ENCODE data around the gene ARMC9.

DNA sequence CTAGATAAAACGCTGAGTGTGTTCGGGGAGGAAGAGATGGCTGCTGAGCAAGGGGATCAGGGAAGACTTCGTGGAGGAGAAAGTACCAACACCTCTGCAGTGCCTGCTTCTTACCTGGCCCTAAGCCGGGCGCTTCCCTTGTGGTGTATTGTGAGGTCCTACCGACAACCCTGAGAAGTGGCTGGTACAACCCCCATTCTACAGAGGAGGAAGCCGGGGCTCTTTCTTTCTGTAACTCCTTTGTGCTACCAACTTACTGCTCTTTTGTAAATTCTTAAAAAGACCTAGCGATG is 96.9 kb downstream of the ARMC9 start:
- TF ChIP-seq, protein P1, sequence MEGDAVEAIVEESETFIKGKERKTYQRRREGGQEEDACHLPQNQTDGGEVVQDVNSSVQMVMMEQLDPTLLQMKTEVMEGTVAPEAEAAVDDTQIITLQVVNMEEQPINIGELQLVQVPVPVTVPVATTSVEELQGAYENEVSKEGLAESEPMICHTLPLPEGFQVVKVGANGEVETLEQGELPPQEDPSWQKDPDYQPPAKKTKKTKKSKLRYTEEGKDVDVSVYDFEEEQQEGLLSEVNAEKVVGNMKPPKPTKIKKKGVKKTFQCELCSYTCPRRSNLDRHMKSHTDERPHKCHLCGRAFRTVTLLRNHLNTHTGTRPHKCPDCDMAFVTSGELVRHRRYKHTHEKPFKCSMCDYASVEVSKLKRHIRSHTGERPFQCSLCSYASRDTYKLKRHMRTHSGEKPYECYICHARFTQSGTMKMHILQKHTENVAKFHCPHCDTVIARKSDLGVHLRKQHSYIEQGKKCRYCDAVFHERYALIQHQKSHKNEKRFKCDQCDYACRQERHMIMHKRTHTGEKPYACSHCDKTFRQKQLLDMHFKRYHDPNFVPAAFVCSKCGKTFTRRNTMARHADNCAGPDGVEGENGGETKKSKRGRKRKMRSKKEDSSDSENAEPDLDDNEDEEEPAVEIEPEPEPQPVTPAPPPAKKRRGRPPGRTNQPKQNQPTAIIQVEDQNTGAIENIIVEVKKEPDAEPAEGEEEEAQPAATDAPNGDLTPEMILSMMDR (IDR thresholded peaks at IDR 0.05): no peak
- TF ChIP-seq POLR2A (IDR thresholded peaks at IDR 0.05): no peak

Measured in body of pancreas (tissue), 4 donors.